RWPE1 (cell line): ENCODE results near the gene IL1F10.
"Not testable (repeated sequence)": the region's sequence is repeated elsewhere in the genome, so short reads cannot be mapped to it uniquely, and the experiment has no call there.

Experiments
- CTCF ChIA-PET: fragments of 350-600 bp; sonication (Branson Sonifier 250); formaldehyde crosslinking; extraction: SDS; loops from one replicate; lab custom pipeline; 2021; lab: Yijun Ruan, JAX
- POLR2A ChIA-PET: fragments of 400-600 bp; formaldehyde crosslinking; extraction: SDS; loops from one replicate; lab custom pipeline; 2020; ENCODE audit warnings: antibody characterized with exemption; ENCODE audit not compliant: low non-redundant PET; lab: Yijun Ruan, JAX
- DNase-seq: peaks from one replicate; pipeline ENCODE4 v3.0.0; 2012; ENCODE audit warnings: low spot score
- H3K27ac ChIP-seq: fragments of 450-650 bp; 2 replicates; pipeline ENCODE4 v1.5.1; 2017
- TF ChIP-seq, protein P1 (sequence below): fragments of 450-650 bp; conservative IDR thresholded peaks from 2 replicates; pipeline ENCODE4 v1.5.1; 2017; ENCODE audit warnings: low read depth, mild to moderate bottlenecking

Gene IL1F10

DNA sequence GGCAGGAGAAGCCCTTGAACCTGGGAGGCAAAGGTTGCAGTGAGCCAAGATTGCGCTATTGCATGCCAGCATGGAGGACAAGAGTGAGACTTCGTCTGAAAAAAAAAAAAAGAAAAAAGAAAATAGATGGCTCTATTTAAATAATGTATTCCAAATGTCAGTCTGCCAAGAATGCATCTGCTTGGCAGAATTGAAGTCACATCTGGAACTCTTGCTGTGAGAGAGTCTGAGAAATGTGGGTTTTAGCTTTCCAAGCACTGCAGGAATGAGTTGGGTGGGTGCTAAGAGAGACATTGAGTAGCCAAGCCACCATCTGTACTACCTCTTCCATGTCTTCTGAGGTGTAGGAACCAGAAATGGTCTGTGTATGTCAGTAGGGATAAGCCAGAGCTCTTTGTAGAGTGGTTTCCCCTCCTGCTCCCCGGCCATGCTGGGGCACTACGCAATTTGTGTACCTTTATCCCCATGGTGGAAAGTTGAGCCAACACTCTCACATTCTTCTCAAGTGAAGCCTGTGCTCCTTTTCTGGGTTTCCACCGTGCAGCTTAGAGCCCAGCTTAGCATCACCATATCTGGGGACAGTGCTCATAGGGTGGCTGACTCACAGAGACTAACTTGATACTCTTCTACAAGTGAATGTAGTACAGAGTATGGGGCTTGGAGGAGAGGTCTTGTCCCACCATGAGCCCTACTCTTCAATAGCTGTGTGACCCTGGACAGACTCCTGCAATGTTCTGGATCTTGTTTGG is 25.3 kb downstream of the IL1F10 start:
- no peak overlapping the region for H3K27ac ChIP-seq
- TF ChIP-seq, protein P1, sequence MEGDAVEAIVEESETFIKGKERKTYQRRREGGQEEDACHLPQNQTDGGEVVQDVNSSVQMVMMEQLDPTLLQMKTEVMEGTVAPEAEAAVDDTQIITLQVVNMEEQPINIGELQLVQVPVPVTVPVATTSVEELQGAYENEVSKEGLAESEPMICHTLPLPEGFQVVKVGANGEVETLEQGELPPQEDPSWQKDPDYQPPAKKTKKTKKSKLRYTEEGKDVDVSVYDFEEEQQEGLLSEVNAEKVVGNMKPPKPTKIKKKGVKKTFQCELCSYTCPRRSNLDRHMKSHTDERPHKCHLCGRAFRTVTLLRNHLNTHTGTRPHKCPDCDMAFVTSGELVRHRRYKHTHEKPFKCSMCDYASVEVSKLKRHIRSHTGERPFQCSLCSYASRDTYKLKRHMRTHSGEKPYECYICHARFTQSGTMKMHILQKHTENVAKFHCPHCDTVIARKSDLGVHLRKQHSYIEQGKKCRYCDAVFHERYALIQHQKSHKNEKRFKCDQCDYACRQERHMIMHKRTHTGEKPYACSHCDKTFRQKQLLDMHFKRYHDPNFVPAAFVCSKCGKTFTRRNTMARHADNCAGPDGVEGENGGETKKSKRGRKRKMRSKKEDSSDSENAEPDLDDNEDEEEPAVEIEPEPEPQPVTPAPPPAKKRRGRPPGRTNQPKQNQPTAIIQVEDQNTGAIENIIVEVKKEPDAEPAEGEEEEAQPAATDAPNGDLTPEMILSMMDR, result no peak
- DNase-seq, result no peak
- CTCF ChIA-PET, result interaction anchor here (2.1 kb wide), 1 partner anchor 14 kb away, joined by 6 read pairs; no protein-coding TSS in a partner anchor
- POLR2A ChIA-PET, result no interaction called here

DNA sequence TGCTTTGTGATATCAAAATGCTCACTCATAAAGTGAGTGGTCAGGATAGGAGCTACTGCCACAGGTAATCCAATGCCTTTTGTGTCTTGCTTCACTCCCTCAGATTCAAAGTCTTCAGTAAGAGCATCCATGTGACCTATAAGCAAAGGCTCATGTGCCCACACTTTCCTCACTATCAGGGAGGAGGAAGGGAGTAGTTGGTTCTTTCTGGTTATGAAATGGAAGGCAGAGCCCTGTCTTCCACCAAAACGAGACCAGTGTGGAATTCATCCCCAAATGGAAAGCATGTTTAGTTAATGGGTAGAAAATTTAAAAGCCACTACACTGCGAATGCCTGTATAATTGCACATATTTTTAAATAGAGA is 25.8 kb downstream of the IL1F10 start:
- DNase-seq, result no peak
- H3K27ac ChIP-seq, result no peak overlapping the region
- ChIA-PET CTCF (interaction anchor here (2.1 kb wide), 1 partner anchor 14 kb away, joined by 6 read pairs; no protein-coding TSS in a partner anchor), POLR2A (no interaction called here)
- TF ChIP-seq, protein P1, result no peak

DNA sequence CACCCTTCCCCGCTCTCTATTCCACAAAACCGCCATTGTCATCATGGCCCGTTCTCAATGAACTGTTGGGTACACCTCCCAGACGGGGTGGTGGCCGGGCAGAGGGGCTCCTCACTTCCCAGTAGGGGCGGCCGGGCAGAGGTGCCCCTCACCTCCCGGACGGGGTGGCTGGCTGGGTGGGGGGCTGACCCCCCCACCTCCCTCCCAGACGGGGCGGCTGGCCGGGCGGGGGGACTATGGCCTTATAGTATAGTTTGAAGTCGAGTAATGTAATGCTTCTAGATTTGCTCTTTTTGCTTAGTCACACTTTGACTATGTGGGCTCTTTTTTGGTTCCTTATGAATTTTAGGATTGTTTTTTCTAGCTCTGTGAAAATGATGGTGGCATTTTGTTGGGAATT is 28.5 kb downstream of the IL1F10 start:
- DNase-seq, CTCF ChIA-PET, H3K27ac ChIP-seq, POLR2A ChIA-PET: not testable (repeated sequence)

DNA sequence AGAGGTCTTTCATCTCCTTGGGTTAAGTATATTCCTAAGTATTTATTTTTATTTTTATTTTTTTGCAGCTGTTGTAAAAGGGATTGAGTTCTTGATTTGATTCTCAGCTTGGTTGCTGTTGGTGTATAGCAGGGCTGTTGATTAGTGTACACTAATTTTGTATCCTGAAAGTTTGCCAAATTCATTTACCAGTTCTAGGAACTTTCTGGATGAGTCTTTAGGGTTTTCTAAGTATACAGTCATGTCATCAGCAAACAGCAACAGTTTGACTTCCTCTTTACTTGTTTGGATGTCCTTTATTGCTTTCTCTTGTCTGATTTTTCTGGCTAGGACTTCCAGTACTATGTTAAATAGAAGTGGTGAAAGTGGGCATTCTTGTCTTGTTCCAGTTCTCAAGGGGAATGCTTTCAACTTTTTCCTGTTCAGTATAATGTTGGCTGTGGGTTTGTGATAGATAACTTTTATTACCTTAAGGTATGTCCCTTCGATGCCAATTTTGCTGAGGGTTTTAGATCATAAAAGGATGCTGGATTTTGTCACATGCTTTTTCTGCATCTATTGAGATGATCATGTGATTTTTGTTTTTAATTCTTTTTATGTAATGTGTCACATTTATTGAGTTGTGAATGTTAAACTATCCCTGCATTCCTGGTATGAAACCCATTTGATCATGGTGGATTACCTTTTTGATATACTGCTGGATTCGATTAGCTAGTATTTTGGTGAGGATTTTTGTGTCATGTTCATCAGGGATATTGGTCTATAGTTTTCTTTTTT is 29.3 kb downstream of the IL1F10 start:
- POLR2A ChIA-PET, CTCF ChIA-PET, DNase-seq, H3K27ac ChIP-seq: not testable (repeated sequence)

DNA sequence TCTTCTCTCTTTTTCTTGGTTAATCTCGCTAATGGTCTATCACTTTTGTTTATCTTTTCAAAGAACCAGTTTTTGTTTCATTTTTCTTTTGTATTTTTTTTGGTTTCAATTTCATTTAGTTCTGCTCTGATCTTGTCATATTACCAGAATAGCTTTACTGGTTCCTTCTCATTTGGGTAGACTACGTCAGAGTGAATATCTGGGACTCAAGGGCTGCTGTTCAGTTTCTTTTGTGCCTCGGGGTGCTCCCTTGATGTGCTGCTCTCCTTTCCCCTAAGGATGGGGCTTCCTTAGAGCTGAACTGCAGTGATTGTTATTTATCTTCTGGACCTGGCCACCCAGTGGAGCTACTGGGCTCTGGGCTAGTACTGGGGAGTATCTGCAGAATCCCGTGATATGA is 30.3 kb downstream of the IL1F10 start:
- H3K27ac ChIP-seq, result no peak overlapping the region
- no peak for DNase-seq
- TF ChIP-seq, protein P1, result no peak
- POLR2A ChIA-PET, result no interaction called here
- CTCF ChIA-PET, result interaction anchor here (0.5 kb wide), 1 partner anchor 13 kb away, joined by 4 read pairs; no protein-coding TSS in a partner anchor

DNA sequence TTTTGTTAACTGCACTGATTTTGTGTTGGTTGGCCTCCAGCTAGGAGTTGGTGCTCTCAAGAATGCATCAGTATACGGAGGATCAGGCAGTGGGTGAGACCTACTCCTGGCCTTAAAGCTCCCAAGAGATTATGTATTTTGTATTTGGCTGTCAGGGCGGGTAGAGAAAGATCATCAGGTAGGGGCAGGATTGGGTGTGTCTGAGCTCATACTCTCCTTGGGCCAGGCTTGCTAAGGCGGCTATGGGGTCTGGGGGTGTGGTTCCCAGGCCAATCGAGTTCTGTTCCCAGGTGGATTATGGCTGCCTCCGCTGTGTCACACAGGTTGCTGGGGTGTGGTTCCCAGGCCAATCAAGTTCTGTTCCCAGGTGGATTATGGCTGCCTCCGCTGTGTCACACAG is 30.8 kb downstream of the IL1F10 start:
- H3K27ac ChIP-seq, result no peak overlapping the region
- TF ChIP-seq, protein P1, result no peak
- CTCF ChIA-PET, result interaction anchor here (0.5 kb wide), 1 partner anchor 14 kb away, joined by 4 read pairs; no protein-coding TSS in a partner anchor
- POLR2A ChIA-PET, result no interaction called here
- DNase-seq, result no peak

DNA sequence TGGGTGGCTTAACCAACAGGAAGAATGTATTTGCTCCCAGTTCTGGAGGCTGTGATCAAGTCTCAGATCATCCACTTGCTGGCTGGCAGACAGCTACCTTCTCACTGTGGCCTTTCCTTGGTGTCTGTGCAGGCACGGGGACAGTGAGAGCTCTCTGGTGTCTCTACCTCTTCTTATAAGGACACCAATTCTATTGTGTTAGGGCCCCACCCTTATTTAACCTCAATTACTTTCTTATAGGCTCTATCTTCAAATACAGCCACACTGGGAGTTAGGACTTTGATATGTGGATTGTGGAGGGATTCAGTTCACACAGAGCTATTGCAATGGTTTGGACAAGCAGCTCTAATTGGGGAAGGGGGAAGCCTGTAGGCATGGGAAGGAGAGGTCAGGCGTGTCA is 34.4 kb downstream of the IL1F10 start:
- CTCF ChIA-PET, result interaction anchor here (0.7 kb wide), 1 partner anchor 1737 kb away, joined by 3 read pairs; no protein-coding TSS in a partner anchor
- DNase-seq, result no peak
- TF ChIP-seq, protein P1, result no peak
- no peak overlapping the region for H3K27ac ChIP-seq
- POLR2A ChIA-PET, result no interaction called here
